Spleen (tissue), 7 donors: ENCODE results near the gene LRRC58.

ENCODE experiments used
- POLR2A ChIP-seq, 3 donors: fragments of 450-650 bp; IDR thresholded peaks; one replicate each; pipeline ENCODE4 v1.5.1; 2017; ENCODE audit warnings: antibody characterized with exemption in 3 of 3, mild to moderate bottlenecking in 1 of 3
- TF ChIP-seq, protein P1 (sequence below), 11 experiments: fragments of 200-600 bp in 7 of 11; fragments of 450-650 bp in 4 of 11; sonication (generic) in 4 of 11; IDR thresholded peaks in 8 of 11; conservative IDR thresholded peaks in 3 of 11; 1 replicate in 7 of 11; 2 replicates in 4 of 11; pipeline versions ENCODE4 v1.4.0 to v1.8.0; 2016 to 2021; ENCODE audit warnings: antibody characterized with exemption in 11 of 11, inconsistent platforms in 4 of 11, mild to moderate bottlenecking in 1 of 11
- donor health status: DM: no; HTN: no; CAD: no; lungs with moderate emphysema.
- donor health status: DM: no; HTN: no; CAD: no.
- donor health status: DM: no; HTN: no; CAD: no.

DNA sequence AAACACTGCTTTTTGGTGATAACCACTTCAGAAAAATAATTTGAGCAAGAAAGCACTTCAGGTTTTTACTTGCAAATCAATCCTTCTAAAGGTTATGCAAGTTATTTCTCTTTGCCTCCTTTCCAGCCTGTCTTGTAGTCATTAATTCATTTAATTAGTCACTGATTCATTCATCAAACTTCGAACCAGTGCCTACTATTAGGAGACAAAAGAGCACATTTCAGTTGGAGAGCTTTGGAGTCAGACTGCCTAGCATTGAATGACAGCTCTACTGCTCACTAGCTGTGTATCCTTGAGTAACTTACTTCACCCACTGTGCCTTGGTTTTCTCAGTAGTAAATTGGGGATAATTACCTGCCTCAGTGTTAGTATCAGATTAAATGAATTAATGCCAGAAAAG, 14.9 kb upstream of the LRRC58 start:
- TF ChIP-seq, protein P1, sequence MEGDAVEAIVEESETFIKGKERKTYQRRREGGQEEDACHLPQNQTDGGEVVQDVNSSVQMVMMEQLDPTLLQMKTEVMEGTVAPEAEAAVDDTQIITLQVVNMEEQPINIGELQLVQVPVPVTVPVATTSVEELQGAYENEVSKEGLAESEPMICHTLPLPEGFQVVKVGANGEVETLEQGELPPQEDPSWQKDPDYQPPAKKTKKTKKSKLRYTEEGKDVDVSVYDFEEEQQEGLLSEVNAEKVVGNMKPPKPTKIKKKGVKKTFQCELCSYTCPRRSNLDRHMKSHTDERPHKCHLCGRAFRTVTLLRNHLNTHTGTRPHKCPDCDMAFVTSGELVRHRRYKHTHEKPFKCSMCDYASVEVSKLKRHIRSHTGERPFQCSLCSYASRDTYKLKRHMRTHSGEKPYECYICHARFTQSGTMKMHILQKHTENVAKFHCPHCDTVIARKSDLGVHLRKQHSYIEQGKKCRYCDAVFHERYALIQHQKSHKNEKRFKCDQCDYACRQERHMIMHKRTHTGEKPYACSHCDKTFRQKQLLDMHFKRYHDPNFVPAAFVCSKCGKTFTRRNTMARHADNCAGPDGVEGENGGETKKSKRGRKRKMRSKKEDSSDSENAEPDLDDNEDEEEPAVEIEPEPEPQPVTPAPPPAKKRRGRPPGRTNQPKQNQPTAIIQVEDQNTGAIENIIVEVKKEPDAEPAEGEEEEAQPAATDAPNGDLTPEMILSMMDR (IDR thresholded peaks at IDR 0.05 in 8 of 11, conservative IDR thresholded peaks at IDR 0.05 in 3 of 11) = no peak
- TF ChIP-seq POLR2A (IDR thresholded peaks at IDR 0.05) = no peak
